Measurements from ENCODE around the gene PLCL1.

Gene PLCL1

GRCh38 chr2:197952540-197953202, 148.3 kb downstream of the PLCL1 start:
- DNase-seq (ENCODE audit: low spot score), result no peak
- in situ Hi-C loops (cut with MboI; ENCODE audit: low sequenced_read_pairs, unreplicated experiment), result no loop called here
- TF ChIP-seq CTCF (IDR thresholded peaks at IDR 0.05; ENCODE audit: borderline replicate concordance, control extremely low read depth, extremely low read depth, insufficient read depth, missing control alignments), result no peak

- DNase-seq (ENCODE audit: low spot score), result no peak
- in situ Hi-C loops (cut with MboI; ENCODE audit: low sequenced_read_pairs, unreplicated experiment), result no loop called here
- TF ChIP-seq CTCF (IDR thresholded peaks at IDR 0.05; ENCODE audit: borderline replicate concordance, control extremely low read depth, extremely low read depth, insufficient read depth, missing control alignments), result no peak
Observed at GRCh38 chr2:197954328-197954727, 149.9 kb downstream of the PLCL1 start.

- TF ChIP-seq CTCF (IDR thresholded peaks at IDR 0.05; ENCODE audit: borderline replicate concordance, control extremely low read depth, extremely low read depth, insufficient read depth, missing control alignments), result no peak
- in situ Hi-C loops (cut with MboI; ENCODE audit: low sequenced_read_pairs, unreplicated experiment), result no loop called here
- no peak for DNase-seq (ENCODE audit: low spot score)
Observed at GRCh38 chr2:197958592-197959150, 154.3 kb downstream of the PLCL1 start.

- no peak for DNase-seq (ENCODE audit: low spot score)
- no peak for TF ChIP-seq CTCF (IDR thresholded peaks at IDR 0.05; ENCODE audit: borderline replicate concordance, control extremely low read depth, extremely low read depth, insufficient read depth, missing control alignments)
- in situ Hi-C loops (cut with MboI; ENCODE audit: low sequenced_read_pairs, unreplicated experiment), result no loop called here
Observed at GRCh38 chr2:197959383-197959782, 155.0 kb downstream of the PLCL1 start.

- in situ Hi-C loops (cut with MboI; ENCODE audit: low sequenced_read_pairs, unreplicated experiment), result no loop called here
- no peak for TF ChIP-seq CTCF (IDR thresholded peaks at IDR 0.05; ENCODE audit: borderline replicate concordance, control extremely low read depth, extremely low read depth, insufficient read depth, missing control alignments)
- DNase-seq (ENCODE audit: low spot score), result no peak
Observed at GRCh38 chr2:197960786-197961185, 156.4 kb downstream of the PLCL1 start.

- in situ Hi-C loops (cut with MboI; ENCODE audit: low sequenced_read_pairs, unreplicated experiment), result no loop called here
Observed at GRCh38 chr2:197964720-197965119, 160.3 kb downstream of the PLCL1 start.

More at GRCh38 chr2:197964720-197965119, 160.3 kb downstream of the PLCL1 start:
- TF ChIP-seq CTCF (IDR thresholded peaks at IDR 0.05; ENCODE audit: borderline replicate concordance, control extremely low read depth, extremely low read depth, insufficient read depth, missing control alignments), result no peak
- no peak for DNase-seq (ENCODE audit: low spot score)

Data from GM13976 (cell line).